A549 (cell line): ENCODE results near the gene TP53BP1. TPM values are rescaled to one million over a fixed set of nuclear protein-coding genes. Genes with fewer than 3 reads are reported as not detected.
"Not testable (repeated sequence)": the region's sequence is repeated elsewhere in the genome, so short reads cannot be mapped to it uniquely, and the experiment has no call there.

ENCODE experiments used
- ATAC-seq, 2 experiments: fragments of 200-7000 bp in 1 of 2; fragments of >200 bp in 1 of 2; cut with Nextera tagmentation in 1 of 2; cut with Tn5 transposase in 1 of 2; 3 replicates each; pipeline versions ENCODE4 v1.8.0 to v1.9.1; 2018 to 2020; ENCODE audit warnings: mild to moderate bottlenecking in 1 of 2, moderate library complexity in 1 of 2
- CTCF ChIA-PET: fragments of 300-600 bp; sonication (Branson Sonifier 250); formaldehyde crosslinking; extraction: SDS; loops from one replicate; lab custom pipeline; 2021; ENCODE audit warnings: antibody characterized with exemption, inconsistent platforms; lab: Yijun Ruan, JAX
- POLR2A ChIA-PET: fragments of 350-600 bp; formaldehyde crosslinking; extraction: SDS; loops from one replicate; lab custom pipeline; 2021; ENCODE audit warnings: antibody characterized with exemption, inconsistent platforms; lab: Yijun Ruan, JAX
- DNase-seq, 2 experiments: peaks; one replicate each; pipeline versions ENCODE4 v3.0.0 to v3.0.0-alpha.2; 2011 to 2016; ENCODE audit warnings: low read depth in 1 of 2, low spot score in 1 of 2
- FAIRE-seq: peaks from 2 replicates; lab custom pipeline; 2011; peaks lifted over from hg19 to GRCh38; lab: Jason Lieb, UNC
- H3K27ac ChIP-seq, 2 experiments: fragments of >200 bp; sonication (Bioruptor Twin); formaldehyde crosslinking; 3 replicates each; pipeline ENCODE4 v1.5.1; 2016 to 2017
- H3K4me1 ChIP-seq: fragments of >200 bp; sonication (Bioruptor Twin); formaldehyde crosslinking; 3 replicates; pipeline ENCODE4 v1.6.1; 2016
- H3K4me2 ChIP-seq: fragments of >200 bp; sonication (Bioruptor Twin); formaldehyde crosslinking; 3 replicates; pipeline ENCODE4 v1.6.1; 2016
- H3K4me3 ChIP-seq: fragments of >200 bp; sonication (Bioruptor Twin); formaldehyde crosslinking; 3 replicates; pipeline ENCODE4 v1.5.1; 2016
- H3K9me3 ChIP-seq: fragments of >200 bp; sonication (Bioruptor Twin); formaldehyde crosslinking; 3 replicates; pipeline ENCODE4 v1.6.1; 2016
- CBX8 ChIP-seq: fragments of 200-600 bp; sonication (generic); IDR thresholded peaks from 2 replicates; pipeline ENCODE4 v1.6.1; 2016
- EP300 ChIP-seq, 2 experiments: fragments of >200 bp; sonication (Bioruptor Twin); formaldehyde crosslinking; IDR thresholded peaks; 2 replicates in 1 of 2; 3 replicates in 1 of 2; pipeline ENCODE4 v1.6.1; 2016 to 2017
- FOSB ChIP-seq: fragments of 250-450 bp; sonication (Bioruptor Pico); IDR thresholded peaks from 2 replicates; pipeline ENCODE4 v1.5.0; 2020; ENCODE audit warnings: mild to moderate bottlenecking, moderate library complexity
- FOSL2 ChIP-seq, 2 experiments: fragments of 450-650 bp in 1 of 2; fragments of >200 bp in 1 of 2; sonication (Bioruptor Twin) in 1 of 2; formaldehyde crosslinking; IDR thresholded peaks; 2 replicates each; pipeline versions ENCODE4 v1.5.0 to v1.6.1; 2016 to 2020; ENCODE audit warnings: mild to moderate bottlenecking in 1 of 2, moderate library complexity in 1 of 2
- GATA3 ChIP-seq: IDR thresholded peaks from 2 replicates; pipeline ENCODE4 v1.6.1; 2012; ENCODE audit warnings: borderline replicate concordance
- HDAC2 ChIP-seq: fragments of 200-600 bp; sonication (generic); IDR thresholded peaks from 2 replicates; pipeline ENCODE4 v1.6.1; 2016
- HOXB13 ChIP-seq: fragments of 250-450 bp; sonication (Bioruptor Pico); IDR thresholded peaks from 2 replicates; pipeline ENCODE4 v1.5.0; 2020; ENCODE audit warnings: low read depth, mild to moderate bottlenecking, moderate library complexity
- HOXB5 ChIP-seq: fragments of 250-450 bp; sonication (Bioruptor Pico); IDR thresholded peaks from 2 replicates; pipeline ENCODE4 v1.5.0; 2020; ENCODE audit warnings: mild to moderate bottlenecking, moderate library complexity
- JUNB ChIP-seq: fragments of >200 bp; sonication (Bioruptor Twin); formaldehyde crosslinking; IDR thresholded peaks from 2 replicates; pipeline ENCODE4 v1.6.1; 2016
- KDM5A ChIP-seq: fragments of 200-600 bp; sonication (generic); IDR thresholded peaks from 2 replicates; pipeline ENCODE4 v1.6.1; 2016; ENCODE audit warnings: antibody characterized with exemption, mild to moderate bottlenecking
- MAFK ChIP-seq: fragments of 450-650 bp; IDR thresholded peaks from 2 replicates; pipeline ENCODE4 v1.6.1; 2014; ENCODE audit not compliant: partially characterized antibody
- MAX ChIP-seq: IDR thresholded peaks from 2 replicates; pipeline ENCODE4 v1.6.1; 2012
- NFE2L2 ChIP-seq: fragments of 150-350 bp; conservative IDR thresholded peaks from 2 replicates; pipeline ENCODE4 v1.6.1; 2014; ENCODE audit warnings: low read length
- RFX5 ChIP-seq: fragments of 450-650 bp; IDR thresholded peaks from 2 replicates; pipeline ENCODE4 v1.7.1; 2014; ENCODE audit warnings: antibody characterized with exemption, mild to moderate bottlenecking, moderate library complexity
- RNF2 ChIP-seq: fragments of 200-600 bp; sonication (generic); IDR thresholded peaks from 2 replicates; pipeline ENCODE4 v1.6.1; 2016; ENCODE audit warnings: low read depth, mild to moderate bottlenecking, antibody characterized with exemption, moderate library complexity, borderline replicate concordance
- ZC3H11A ChIP-seq: fragments of 450-650 bp; IDR thresholded peaks from 2 replicates; pipeline ENCODE4 v1.6.1; 2014; ENCODE audit warnings: antibody characterized with exemption, mild to moderate bottlenecking
- WGBS: methylation state at CpG from one replicate; pipeline ENCODE4 v1.1.6; 2017; ENCODE audit errors: missing lambda C conversion rate; 5-methylcytosine and 5-hydroxymethylcytosine counted together
- polyA plus RNA-seq, 4 experiments: library from polyadenylated mRNA; depleted of rRNA in 3 of 4; stranded (reverse); fragments of >200 nt; fragmentation: RNase III in 1 of 4; extraction: RNeasy Plus Mini Kit Qiagen cat#74134 plus additional on column Dnase treatment in 1 of 4; gene quantifications; 2 replicates in 3 of 4; 3 replicates in 1 of 4; pipeline ENCODE4 v1.2.3, GENCODE V29; 2011 to 2017
- TF ChIP-seq, protein P1 (sequence below): fragments of 150-350 bp; IDR thresholded peaks from 2 replicates; pipeline ENCODE4 v1.6.1; 2014; ENCODE audit warnings: low read depth, mild to moderate bottlenecking, low read length
- TF ChIP-seq, protein P2 (sequence below): fragments of 250-450 bp; sonication (Bioruptor Pico); IDR thresholded peaks from 2 replicates; pipeline ENCODE4 v1.5.0; 2021; ENCODE audit warnings: mild to moderate bottlenecking, moderate library complexity, borderline replicate concordance
- TF ChIP-seq, protein P3 (sequence below): fragments of >200 bp; sonication (Bioruptor Twin); formaldehyde crosslinking; IDR thresholded peaks from 3 replicates; pipeline ENCODE4 v1.6.1; 2016

TP53BP1 gene
- polyA plus RNA-seq, 2 of the 4 experiments (the other 2 are of a cell fraction): 25.0 to 49.8 TPM

GRCh38 chr15:43402255-43402654 lies 90.7 kb downstream of the TP53BP1 start:
- POLR2A ChIA-PET: no interaction called here
- Histone ChIP-seq H3K4me1 (no peaks in the 10 kb centered on the region), H3K9me3 (no peaks in the 10 kb centered on the region), H3K27ac (no peak overlapping the region), H3K4me3 (no peak overlapping the region), H3K4me2 (no peak overlapping the region)
- FAIRE-seq (no peak), DNase-seq (no peak), ATAC-seq (no peak)
- no peak for TF ChIP-seq MAX
- TF ChIP-seq MAFK: peak; percentile 49
- TF ChIP-seq, protein P1, sequence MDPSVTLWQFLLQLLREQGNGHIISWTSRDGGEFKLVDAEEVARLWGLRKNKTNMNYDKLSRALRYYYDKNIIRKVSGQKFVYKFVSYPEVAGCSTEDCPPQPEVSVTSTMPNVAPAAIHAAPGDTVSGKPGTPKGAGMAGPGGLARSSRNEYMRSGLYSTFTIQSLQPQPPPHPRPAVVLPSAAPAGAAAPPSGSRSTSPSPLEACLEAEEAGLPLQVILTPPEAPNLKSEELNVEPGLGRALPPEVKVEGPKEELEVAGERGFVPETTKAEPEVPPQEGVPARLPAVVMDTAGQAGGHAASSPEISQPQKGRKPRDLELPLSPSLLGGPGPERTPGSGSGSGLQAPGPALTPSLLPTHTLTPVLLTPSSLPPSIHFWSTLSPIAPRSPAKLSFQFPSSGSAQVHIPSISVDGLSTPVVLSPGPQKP: no peak
- no peak for TF ChIP-seq RFX5
- no peak for TF ChIP-seq HOXB13 (CRISPR knock-in tag)
- TF ChIP-seq CBX8: no peak
- TF ChIP-seq, protein P2, sequence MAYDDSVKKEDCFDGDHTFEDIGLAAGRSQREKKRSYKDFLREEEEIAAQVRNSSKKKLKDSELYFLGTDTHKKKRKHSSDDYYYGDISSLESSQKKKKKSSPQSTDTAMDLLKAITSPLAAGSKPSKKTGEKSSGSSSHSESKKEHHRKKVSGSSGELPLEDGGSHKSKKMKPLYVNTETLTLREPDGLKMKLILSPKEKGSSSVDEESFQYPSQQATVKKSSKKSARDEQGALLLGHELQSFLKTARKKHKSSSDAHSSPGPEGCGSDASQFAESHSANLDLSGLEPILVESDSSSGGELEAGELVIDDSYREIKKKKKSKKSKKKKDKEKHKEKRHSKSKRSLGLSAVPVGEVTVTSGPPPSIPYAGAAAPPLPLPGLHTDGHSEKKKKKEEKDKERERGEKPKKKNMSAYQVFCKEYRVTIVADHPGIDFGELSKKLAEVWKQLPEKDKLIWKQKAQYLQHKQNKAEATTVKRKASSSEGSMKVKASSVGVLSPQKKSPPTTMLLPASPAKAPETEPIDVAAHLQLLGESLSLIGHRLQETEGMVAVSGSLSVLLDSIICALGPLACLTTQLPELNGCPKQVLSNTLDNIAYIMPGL (CRISPR knock-in tag): no peak
- TF ChIP-seq, protein P3, sequence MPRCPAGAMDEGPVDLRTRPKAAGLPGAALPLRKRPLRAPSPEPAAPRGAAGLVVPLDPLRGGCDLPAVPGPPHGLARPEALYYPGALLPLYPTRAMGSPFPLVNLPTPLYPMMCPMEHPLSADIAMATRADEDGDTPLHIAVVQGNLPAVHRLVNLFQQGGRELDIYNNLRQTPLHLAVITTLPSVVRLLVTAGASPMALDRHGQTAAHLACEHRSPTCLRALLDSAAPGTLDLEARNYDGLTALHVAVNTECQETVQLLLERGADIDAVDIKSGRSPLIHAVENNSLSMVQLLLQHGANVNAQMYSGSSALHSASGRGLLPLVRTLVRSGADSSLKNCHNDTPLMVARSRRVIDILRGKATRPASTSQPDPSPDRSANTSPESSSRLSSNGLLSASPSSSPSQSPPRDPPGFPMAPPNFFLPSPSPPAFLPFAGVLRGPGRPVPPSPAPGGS: no peak
- CTCF ChIA-PET: interaction anchor here (0.7 kb wide), 1 partner anchor 25 kb away, joined by 4 read pairs; no protein-coding TSS in a partner anchor
- WGBS: 93% methylated on average over 3 of the region's 3 CpGs

DNA sequence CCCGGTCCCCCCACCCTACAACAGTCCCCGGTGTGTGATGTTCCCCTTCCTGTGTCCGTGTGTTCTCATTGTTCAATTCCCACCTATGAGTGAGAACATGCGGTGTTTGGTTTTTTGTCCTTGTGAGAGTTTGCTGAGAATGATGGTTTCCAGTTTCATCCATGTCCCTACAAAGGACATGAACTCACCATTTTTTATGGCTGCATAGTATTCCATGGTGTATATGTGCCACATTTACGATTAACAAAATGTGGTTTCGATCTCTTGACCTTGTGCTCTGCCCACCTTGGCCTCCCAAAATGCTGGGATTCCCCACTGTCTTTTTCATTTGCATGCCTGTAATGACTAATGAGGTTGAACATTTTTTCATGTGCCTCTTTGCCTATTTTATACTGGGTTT lies 99.4 kb downstream of the TP53BP1 start:
- H3K9me3 ChIP-seq, DNase-seq, H3K27ac ChIP-seq, POLR2A ChIA-PET, H3K4me3 ChIP-seq, H3K4me1 ChIP-seq, FAIRE-seq, ATAC-seq, CTCF ChIA-PET, H3K4me2 ChIP-seq: not testable (repeated sequence)
- 92% methylated on average over 5 of the region's 6 CpGs for WGBS

DNA sequence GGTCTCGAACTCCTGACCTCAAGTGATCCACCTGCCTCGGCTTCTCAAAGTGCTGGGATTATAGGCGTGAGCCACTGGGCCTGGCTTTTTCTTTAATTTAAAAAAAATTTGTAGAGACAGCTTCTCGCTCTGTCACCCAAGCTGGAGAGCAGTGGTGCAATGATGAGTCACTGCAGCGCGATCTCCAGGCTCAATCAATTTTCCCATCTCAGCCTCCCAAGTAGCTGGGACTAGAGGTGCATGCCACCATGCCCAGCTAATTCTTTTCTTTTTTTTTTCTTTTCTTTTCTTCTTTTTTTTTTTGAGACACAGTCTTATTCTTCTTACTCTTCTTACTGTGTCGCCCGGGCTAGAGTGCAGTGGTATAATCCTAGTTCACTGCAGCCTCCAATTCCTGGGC lies 102.2 kb downstream of the TP53BP1 start:
- DNase-seq: no peak
- CTCF ChIA-PET: interaction anchor here (0.6 kb wide), 1 partner anchor 18 kb away, joined by 3 read pairs; no protein-coding TSS in a partner anchor

GRCh38 chr15:43383070-43383469 lies 109.9 kb downstream of the TP53BP1 start:
- no peaks in the 10 kb centered on the region for H3K4me1 ChIP-seq
- FAIRE-seq: no peak
- ChIA-PET POLR2A (no interaction called here), CTCF (interaction anchor here (0.7 kb wide), 1 partner anchor 36 kb away, joined by 3 read pairs; no protein-coding TSS in a partner anchor)
- TF ChIP-seq MAFK (peak; percentile 4), NFE2L2 (no peak), RNF2 (no peak), JUNB (no peak), FOSL2 (IDR thresholded peaks at IDR 0.05) (no peak), FOSL2 (CRISPR knock-in tag; IDR thresholded peaks at IDR 0.05) (0 out of 2 replicates have a peak, but pooled peaks have one; percentile 8), EP300 (IDR thresholded peaks at IDR 0.05) (no peak)
- H3K9me3 ChIP-seq: no peaks in the 10 kb centered on the region
- no peak overlapping the region for H3K27ac ChIP-seq
- no peak for ATAC-seq
- no peak overlapping the region for H3K4me3 ChIP-seq
- 77% methylated on average over 2 of the region's 2 CpGs for WGBS
- no peak for DNase-seq
- no peak overlapping the region for H3K4me2 ChIP-seq

More for the DNA sequence above, 102.2 kb downstream of the TP53BP1 start:
- no peaks in the 10 kb centered on the region for H3K4me1 ChIP-seq
- H3K4me2 ChIP-seq: no peak overlapping the region
- no peak overlapping the region for H3K4me3 ChIP-seq
- FAIRE-seq (no peak), ATAC-seq (no peak)
- no peak for TF ChIP-seq FOSB (CRISPR knock-in tag)
- no peak for TF ChIP-seq KDM5A
- no peak for TF ChIP-seq HOXB5 (CRISPR knock-in tag)
- TF ChIP-seq GATA3: no peak
- TF ChIP-seq HDAC2: no peak
- TF ChIP-seq ZC3H11A: no peak
- 95% methylated on average over 8 of the region's 8 CpGs for WGBS
- no peak overlapping the region for H3K27ac ChIP-seq
- H3K9me3 ChIP-seq: no peaks in the 10 kb centered on the region
- POLR2A ChIA-PET: interaction anchor here (0.6 kb wide), 1 partner anchor 20 kb away, joined by 3 read pairs; the partner anchor contains the start of genes TUBGCP4 and ZSCAN29
